Caki2 (cell line): Measurements from ENCODE around the gene SLC49A3. TPM values are rescaled to one million over a fixed set of nuclear protein-coding genes. Genes with fewer than 3 reads are reported as not detected.

Source experiments
- DNase-seq: peaks from one replicate; pipeline ENCODE4 v3.0.0-alpha.2; 2015; ENCODE audit warnings: low read depth
- in situ Hi-C: cut with HindIII; loops from 2 replicates; pipeline ENCODE4 v1.10.0; 2016; ENCODE audit warnings: low sequenced_read_pairs, low pct_unique_long_range_greater_than_20kb, mixed read lengths
- total RNA-seq: library from RNA; depleted of rRNA; stranded (reverse); fragments of >200 nt; shearing (Covaris generic); gene quantifications from 2 replicates; pipeline ENCODE4 v1.2.3, GENCODE V29; 2014; ENCODE audit warnings: low replicate concordance

SLC49A3 gene
- total RNA-seq, 1 experiment from 2014 or later = not detected

GRCh38 chr4:723751-724530 is 35.0 kb upstream of the SLC49A3 start:
- DNase-seq = no peak
- in situ Hi-C loops = no loop called here

GRCh38 chr4:722851-723360 is 34.0 kb upstream of the SLC49A3 start:
- in situ Hi-C loops = no loop called here
- no peak for DNase-seq

DNA sequence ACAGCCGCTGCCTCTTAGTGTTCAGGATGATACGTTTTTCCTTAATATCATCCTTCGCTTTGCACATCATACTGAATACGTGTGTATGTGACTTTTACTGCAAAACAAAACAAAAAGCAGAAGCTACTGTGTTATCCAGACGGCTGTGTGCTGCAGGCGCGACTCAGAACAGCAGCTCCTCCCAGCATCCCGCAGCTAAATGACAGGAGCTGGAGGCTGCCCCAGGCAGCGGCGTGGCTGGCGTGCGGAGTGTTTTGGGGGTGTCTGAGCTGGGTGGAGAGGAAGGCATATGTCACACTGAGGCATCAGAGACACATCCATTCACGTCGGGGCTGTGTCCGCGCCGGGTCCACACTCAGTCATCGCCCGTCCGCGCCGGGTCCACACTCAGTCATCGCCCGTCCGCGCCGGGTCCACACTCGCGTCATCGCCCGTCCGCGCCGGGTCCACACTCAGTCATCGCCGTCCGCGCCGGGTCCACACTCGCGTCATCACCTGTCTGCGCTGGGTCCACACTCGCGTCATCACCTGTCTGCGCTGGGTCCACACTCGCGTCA is 33.3 kb upstream of the SLC49A3 start:
- in situ Hi-C loops = no loop called here
- no peak for DNase-seq

DNA sequence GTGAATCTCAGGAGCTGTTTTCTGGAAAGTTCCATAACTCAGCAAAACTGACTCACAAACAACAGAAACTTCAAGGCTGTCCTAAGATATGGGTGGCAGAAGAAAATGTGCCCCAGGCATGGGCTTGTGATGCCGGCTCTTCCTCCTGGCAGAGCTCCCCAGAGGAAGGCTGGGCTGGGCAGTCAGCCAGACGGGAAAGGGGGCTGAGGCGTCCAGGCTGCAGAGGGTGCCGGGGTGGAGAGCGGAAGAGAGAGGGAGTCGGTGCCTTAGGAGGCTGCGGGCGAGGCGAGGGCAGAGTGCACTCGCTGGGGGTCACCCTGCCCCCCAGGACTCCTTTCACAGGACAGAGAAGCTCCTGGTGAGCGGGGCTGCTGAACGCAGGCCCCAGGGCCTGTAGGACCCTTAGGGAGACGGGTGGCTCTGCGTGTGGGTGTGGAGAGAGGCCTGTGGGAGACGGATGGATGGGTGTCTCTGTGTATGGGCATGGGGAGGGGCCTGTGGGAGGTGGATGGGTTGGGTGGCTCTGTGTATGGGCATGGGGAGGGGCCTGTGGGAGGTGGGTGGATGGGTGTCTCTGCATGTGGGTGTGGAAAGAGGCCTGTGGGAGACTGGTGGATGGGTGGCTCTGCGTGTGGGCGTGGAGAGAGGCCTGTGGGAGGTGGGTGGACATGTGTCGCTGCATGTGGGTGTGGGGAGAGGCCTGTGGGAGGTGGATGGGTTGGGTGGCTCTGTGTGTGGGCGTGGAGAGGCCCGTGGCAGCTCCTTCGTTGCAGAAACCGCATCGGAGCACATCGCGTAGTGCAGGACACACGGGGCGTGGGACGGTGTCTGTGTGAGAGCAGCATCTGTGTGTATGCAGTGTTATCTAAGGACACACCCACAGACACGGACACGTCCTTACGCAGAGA is 32.6 kb upstream of the SLC49A3 start:
- DNase-seq = no peak
- in situ Hi-C loops = no loop called here

DNA sequence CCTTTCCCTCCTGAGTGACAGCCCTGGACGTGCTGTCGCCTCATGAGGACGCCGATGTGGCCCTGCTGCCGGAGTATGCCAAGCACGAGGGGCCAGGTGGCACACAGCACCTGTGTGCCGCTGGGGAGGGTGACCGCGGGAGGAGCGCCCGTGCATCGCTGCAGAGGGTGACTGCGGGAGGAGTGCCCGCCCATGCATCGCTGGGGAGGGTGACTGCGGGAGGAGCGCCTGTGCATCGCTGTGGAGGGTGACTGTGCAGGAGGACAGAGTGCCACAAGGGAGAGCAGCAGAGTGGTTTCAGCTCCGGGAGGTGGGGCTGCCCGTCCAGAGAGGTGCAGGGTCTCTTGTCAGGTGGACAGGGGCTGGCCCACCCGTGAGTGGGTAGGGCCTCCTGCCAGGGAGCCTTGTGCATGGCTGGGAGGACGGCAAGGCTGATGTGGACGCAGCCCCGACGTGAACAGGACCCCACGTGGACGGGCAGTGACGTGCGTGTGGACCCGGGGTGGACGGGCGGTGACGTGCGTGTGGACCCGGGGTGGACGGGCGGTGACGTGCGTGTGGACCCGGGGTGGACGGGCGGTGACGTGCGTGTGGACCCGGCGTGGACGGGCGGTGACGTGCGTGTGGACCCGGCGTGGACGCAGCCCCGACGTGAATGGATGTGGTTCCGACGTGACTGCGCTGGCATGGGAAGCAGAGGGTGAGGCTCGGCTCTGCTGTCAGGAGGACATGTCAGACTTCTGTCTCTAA is 31.3 kb upstream of the SLC49A3 start:
- DNase-seq = no peak
- in situ Hi-C loops = no loop called here

GRCh38 chr4:718460-718859 is 29.5 kb upstream of the SLC49A3 start:
- in situ Hi-C loops = no loop called here
- DNase-seq = no peak

- in situ Hi-C loops = no loop called here
- no peak for DNase-seq
Measured at GRCh38 chr4:717601-718320, 28.8 kb upstream of the SLC49A3 start.

DNA sequence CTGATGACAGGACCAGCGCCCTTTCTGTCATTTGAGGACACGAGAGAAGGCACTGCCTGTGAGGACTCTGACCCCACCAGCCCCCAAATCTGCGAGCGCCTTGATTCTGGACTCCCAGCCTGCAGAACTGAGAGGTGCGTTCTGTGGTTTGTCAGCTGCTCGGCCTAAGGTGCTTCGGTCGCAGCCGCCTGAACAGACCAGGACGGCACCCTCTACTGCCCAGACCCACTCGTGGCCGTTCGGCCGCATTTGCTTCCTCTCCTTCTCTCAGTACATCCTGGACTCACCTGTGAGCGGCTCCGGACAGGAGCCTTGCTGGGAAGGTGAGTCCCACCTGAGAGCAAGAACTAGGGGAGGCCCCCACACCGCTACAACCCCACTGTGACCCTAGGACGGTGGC is 25.1 kb upstream of the SLC49A3 start:
- in situ Hi-C loops = no loop called here
- no peak for DNase-seq

DNA sequence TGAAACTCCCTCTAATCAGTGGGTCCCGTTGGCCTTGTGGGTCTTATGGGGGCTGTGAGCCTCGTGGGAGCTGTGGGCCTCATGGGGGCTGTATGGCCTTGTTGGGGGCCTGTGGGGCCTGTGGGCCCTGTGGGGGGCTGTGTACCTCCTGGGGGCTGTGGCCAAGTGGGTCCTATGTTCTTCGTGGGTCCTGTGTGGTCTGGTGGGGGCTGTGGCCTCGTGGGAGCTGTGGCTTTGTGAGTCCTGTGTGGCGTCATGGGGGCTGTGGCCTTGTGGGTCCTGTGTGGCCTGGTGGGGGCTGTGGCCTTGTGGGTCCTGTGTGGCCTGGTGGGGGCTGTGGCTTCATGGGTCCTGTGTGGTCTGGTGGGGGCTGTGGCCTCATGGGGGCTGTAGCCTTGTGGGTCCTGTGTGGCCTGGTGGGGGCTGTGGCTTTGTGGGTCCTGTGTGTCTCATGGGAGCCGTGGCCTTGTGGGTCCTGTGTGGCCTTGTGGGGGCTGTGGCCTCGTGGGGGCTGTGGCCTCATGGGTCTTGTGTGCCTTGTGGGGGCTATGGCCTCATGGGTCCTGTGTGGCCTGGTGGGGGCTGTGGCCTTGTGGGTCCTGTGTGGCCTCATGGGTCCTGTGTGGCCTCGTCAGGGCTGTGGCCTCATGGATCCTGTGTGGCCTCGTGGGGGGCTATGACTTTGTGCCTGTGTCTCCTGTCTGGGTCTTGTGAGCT is 24.1 kb upstream of the SLC49A3 start:
- in situ Hi-C loops = no loop called here

GRCh38 chr4:712093-712492 is 23.1 kb upstream of the SLC49A3 start:
- in situ Hi-C loops = no loop called here
- no peak for DNase-seq

More for the DNA sequence above, 24.1 kb upstream of the SLC49A3 start:
- no peak for DNase-seq

DNA sequence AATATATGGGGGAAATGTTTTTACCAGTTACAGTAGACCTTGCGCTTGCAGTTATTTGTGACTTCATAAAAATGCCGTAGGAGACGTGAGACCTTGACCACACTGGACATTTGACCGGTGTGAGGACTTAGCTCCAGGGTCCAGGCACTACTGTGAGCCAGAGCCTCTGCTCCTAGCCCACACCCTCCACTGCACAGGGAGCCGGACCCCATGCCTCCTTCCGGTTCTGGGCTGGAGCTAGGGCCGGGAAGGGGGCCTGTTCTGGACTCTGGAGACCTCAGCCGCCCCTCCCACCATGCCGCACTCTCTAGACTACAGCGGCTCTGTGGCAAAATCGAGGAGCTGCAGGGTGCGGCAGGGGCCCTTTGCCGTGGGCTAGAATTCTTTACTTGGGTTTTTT is 22.0 kb upstream of the SLC49A3 start:
- in situ Hi-C loops = no loop called here
- DNase-seq = no peak

GRCh38 chr4:710116-710515 is 21.2 kb upstream of the SLC49A3 start:
- in situ Hi-C loops = no loop called here
- no peak for DNase-seq

DNA sequence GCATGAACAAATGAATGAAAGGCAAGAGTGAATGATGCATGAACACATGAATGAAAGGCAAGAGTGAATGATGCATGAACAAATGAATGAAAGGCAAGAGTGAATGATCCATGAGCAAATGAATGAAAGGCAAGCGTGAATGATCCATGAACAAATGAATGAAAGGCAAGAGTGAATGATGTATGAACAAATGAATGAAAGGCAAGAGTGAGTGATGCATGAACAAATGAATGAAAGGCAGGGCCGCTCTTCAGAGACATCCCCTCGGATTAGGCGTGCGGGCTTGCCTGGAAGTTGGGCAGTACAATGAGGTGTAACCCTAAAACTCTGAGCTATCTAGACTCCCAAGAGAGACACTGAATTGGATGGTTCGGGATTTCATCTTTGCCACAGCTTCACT is 20.4 kb upstream of the SLC49A3 start:
- in situ Hi-C loops = no loop called here
- DNase-seq = no peak

DNA sequence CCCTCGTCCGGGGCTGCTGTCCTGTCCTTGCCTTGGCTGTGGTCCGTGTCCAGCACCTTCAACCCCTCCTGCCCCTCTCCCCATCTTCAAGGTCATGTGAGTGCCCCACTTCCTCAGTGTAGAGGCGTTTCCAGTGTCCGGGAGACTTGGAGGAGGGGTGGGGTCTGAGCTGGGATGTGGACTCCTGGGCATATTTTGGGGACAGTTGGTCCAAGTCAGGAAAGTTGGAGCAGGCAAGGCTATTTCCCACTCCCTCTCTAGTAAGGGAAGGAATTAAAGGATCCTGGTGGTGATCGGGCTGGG is 19.6 kb upstream of the SLC49A3 start:
- in situ Hi-C loops = no loop called here

GRCh38 chr4:707929-708630 is 19.1 kb upstream of the SLC49A3 start:
- DNase-seq = no peak
- in situ Hi-C loops = no loop called here

More for the DNA sequence above, 19.6 kb upstream of the SLC49A3 start:
- DNase-seq = no peak

DNA sequence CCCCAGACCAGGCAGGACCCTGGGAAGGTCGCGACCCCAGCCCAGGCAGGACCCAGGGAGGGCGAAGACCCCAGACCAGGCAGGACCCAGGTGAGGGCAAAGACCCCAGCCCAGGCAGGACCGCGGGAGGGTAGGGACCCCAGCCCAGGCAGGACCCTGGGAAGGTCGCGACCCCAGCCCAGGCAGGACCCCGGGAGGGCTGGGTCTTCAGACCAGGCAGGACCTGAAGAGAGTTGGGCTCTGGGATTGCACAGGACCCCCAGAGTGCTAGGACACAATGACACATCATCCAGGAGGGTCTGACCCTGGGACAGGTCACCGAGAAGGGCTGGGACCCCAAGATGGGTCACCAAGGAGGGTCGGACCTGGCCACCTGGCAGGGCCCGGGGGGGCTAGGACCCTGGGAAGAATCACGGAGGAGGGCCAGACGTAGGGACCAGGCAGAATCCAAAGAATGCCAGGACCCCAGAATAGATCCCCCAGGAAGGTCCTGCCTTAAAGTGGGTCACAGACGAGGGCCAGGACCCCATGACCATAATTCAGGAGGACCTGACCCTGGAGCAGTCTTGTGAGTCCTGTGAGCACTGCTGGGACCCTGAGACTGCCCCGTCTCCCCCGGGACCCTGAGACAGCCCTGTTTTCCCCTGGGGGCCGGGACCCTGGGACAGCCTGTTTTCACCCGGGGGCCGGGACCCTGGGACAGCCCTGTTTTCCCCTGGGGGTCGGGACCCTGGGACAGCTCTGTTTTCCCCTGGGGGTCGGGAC is 18.1 kb upstream of the SLC49A3 start:
- no peak for DNase-seq
- in situ Hi-C loops = no loop called here
